DMS79 (cell line): Measurements from ENCODE around the gene CST11.
"Not testable (repeated sequence)": the region's sequence is repeated elsewhere in the genome, so short reads cannot be mapped to it uniquely, and the experiment has no call there.

Experiments used
- DNase-seq: peaks from one replicate; lab custom pipeline; 2025; lab: John Stamatoyannopoulos, UW

Gene CST11

GRCh38 chr20:23452776-23453175 is at the start of gene CST11:
CST11 (minus strand) TSS chr20:23452876; CDS start chr20:23452811, 65 bp downstream.
- no peak for DNase-seq

- no peak for DNase-seq
These were observed 49.2 kb upstream of the CST11 start for GRCh38 chr20:23501926-23502325.

- DNase-seq, result no peak
These were observed 44.9 kb upstream of the CST11 start for GRCh38 chr20:23497536-23497935.

- no peak for DNase-seq
These were observed 40.6 kb upstream of the CST11 start for GRCh38 chr20:23493172-23493772.

- no peak for DNase-seq
These were observed 39.6 kb upstream of the CST11 start for GRCh38 chr20:23492292-23492691.

GRCh38 chr20:23490817-23491216 is 38.1 kb upstream of the CST11 start, which contains the start of gene CST8:
CST8 (plus strand) TSS chr20:23491117; CDS start chr20:23491668, 551 bp downstream.
- DNase-seq, result no peak

GRCh38 chr20:23488996-23489395 is 36.3 kb upstream of the CST11 start:
- no peak for DNase-seq

- no peak for DNase-seq
These were observed 35.8 kb upstream of the CST11 start for GRCh38 chr20:23488470-23488869.

GRCh38 chr20:23484081-23484480 is 31.4 kb upstream of the CST11 start:
- no peak for DNase-seq

GRCh38 chr20:23482138-23482537 is 29.5 kb upstream of the CST11 start:
- no peak for DNase-seq

GRCh38 chr20:23479043-23479442 is 26.4 kb upstream of the CST11 start:
- no peak for DNase-seq

GRCh38 chr20:23477223-23477622 is 24.5 kb upstream of the CST11 start:
- no peak for DNase-seq

- no peak for DNase-seq
These were observed 23.5 kb upstream of the CST11 start for GRCh38 chr20:23476015-23476754.

GRCh38 chr20:23475395-23475794 is 22.7 kb upstream of the CST11 start:
- DNase-seq, result no peak

- DNase-seq, result not testable (repeated sequence)
These were observed 20.6 kb upstream of the CST11 start for GRCh38 chr20:23473293-23473692.

GRCh38 chr20:23472306-23472705 is 19.6 kb upstream of the CST11 start:
- not testable (repeated sequence) for DNase-seq

- not testable (repeated sequence) for DNase-seq
These were observed 14.3 kb upstream of the CST11 start for GRCh38 chr20:23466961-23467360.

GRCh38 chr20:23461180-23461579 is 8.5 kb upstream of the CST11 start:
- no peak for DNase-seq

- no peak for DNase-seq
These were observed 6.9 kb upstream of the CST11 start for GRCh38 chr20:23459461-23460150.

GRCh38 chr20:23456873-23457272 is 4.2 kb upstream of the CST11 start:
- DNase-seq, result no peak

- DNase-seq, result no peak
These were observed 3.7 kb upstream of the CST11 start for GRCh38 chr20:23456409-23456808.

GRCh38 chr20:23455639-23456038 is 3.0 kb upstream of the CST11 start:
- DNase-seq, result no peak

GRCh38 chr20:23454816-23455215 is 2.1 kb upstream of the CST11 start:
- DNase-seq, result no peak
